ENCODE measurements around the gene KAT8.

KAT8 gene

GRCh38 chr16:31080035-31080629, 37.3 kb upstream of the KAT8 start:
- 96% methylated on average over 39 of the region's 40 CpGs for WGBS (ENCODE audit: insufficient coverage)
- no peaks in the 10 kb centered on the region for H3K27me3 ChIP-seq (replicated peaks in 2 of 5; ENCODE audit: control insufficient read depth in 4 of 5, insufficient read depth in 5 of 5, low read length in 4 of 5)
- H3K4me3 ChIP-seq (ENCODE audit: control insufficient read depth in 1 of 7, extremely low read depth in 1 of 7, insufficient read depth in 4 of 7, low read depth in 2 of 7, low read length in 6 of 7): no peak overlapping the region
- H3K9me3 ChIP-seq (ENCODE audit: control extremely low read depth in 1 of 5, control insufficient read depth in 4 of 5, insufficient read depth in 2 of 5, low read depth in 1 of 5, low read length in 4 of 5): no peaks in the 10 kb centered on the region
- CTCF ChIA-PET: interaction anchor here (0.6 to 2.1 kb wide), 3 partner anchors 10 to 118 kb away, joined by 3 to 7 read pairs (median 4); no protein-coding TSS in a partner anchor
- no peak overlapping the region for H3K27ac ChIP-seq (ENCODE audit: insufficient read depth in 1 of 2, low read depth in 1 of 2, low read length in 2 of 2, poor library complexity in 1 of 2, severe bottlenecking in 2 of 2)
- H3K4me1 ChIP-seq (ENCODE audit: control extremely low read depth in 1 of 4, control insufficient read depth in 4 of 4, insufficient read depth in 4 of 4, low read length in 3 of 4): peaks cover 3 to 20% (median 8%) of the 10 kb centered on the region in 4 experiments
- no peak for DNase-seq
- H3K36me3 ChIP-seq (ENCODE audit: control insufficient read depth in 4 of 4, insufficient read depth in 4 of 4, low read length in 3 of 4): peaks cover 6 to 88% (median 68%) of the 10 kb centered on the region in 4 experiments
- POLR2A ChIA-PET: no interaction called here

DNA sequence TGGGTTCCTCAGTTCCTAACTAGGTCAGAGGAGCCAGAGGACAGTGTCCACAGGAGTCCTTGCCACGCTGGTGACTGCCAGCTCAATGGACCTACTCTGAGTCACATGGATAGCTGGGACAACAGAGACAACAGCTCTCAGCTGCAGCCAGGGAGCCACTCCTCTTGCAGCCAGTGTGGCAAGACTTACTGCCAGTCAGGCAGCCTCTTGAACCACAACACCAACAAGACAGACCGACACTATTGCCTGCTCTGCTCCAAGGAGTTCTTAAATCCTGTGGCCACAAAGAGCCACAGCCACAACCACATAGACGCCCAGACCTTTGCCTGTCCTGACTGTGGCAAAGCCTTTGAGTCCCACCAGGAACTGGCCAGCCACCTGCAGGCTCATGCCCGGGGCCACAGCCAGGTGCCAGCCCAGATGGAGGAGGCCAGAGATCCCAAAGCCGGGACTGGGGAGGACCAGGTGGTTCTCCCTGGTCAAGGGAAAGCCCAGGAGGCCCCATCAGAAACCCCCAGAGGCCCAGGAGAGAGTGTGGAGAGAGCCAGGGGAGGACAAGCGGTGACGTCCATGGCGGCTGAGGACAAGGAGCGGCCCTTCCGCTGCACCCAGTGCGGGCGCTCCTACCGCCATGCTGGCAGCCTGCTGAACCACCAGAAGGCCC, 36.6 kb upstream of the KAT8 start:
- H3K9me3 ChIP-seq (ENCODE audit: control extremely low read depth in 1 of 5, control insufficient read depth in 4 of 5, insufficient read depth in 2 of 5, low read depth in 1 of 5, low read length in 4 of 5): no peaks in the 10 kb centered on the region
- ChIA-PET CTCF (interaction anchor here (0.6 to 2.1 kb wide), 2 partner anchors 10 to 122 kb away, joined by 3 to 7 read pairs; no protein-coding TSS in a partner anchor), POLR2A (no interaction called here)
- no peaks in the 10 kb centered on the region for H3K27me3 ChIP-seq (replicated peaks in 2 of 5; ENCODE audit: control insufficient read depth in 4 of 5, insufficient read depth in 5 of 5, low read length in 4 of 5)
- no peak for DNase-seq
- 93% methylated on average over 12 of the region's 13 CpGs for WGBS (ENCODE audit: insufficient coverage)
- H3K4me3 ChIP-seq (ENCODE audit: control insufficient read depth in 1 of 7, extremely low read depth in 1 of 7, insufficient read depth in 4 of 7, low read depth in 2 of 7, low read length in 6 of 7): no peak overlapping the region
- peaks cover 0 to 15% (median 3%) of the 10 kb centered on the region in 4 experiments for H3K4me1 ChIP-seq (ENCODE audit: control extremely low read depth in 1 of 4, control insufficient read depth in 4 of 4, insufficient read depth in 4 of 4, low read length in 3 of 4)
- no peak overlapping the region for H3K27ac ChIP-seq (ENCODE audit: insufficient read depth in 1 of 2, low read depth in 1 of 2, low read length in 2 of 2, poor library complexity in 1 of 2, severe bottlenecking in 2 of 2)
- peaks cover 6 to 95% (median 71%) of the 10 kb centered on the region in 4 experiments for H3K36me3 ChIP-seq (ENCODE audit: control insufficient read depth in 4 of 4, insufficient read depth in 4 of 4, low read length in 3 of 4)

DNA sequence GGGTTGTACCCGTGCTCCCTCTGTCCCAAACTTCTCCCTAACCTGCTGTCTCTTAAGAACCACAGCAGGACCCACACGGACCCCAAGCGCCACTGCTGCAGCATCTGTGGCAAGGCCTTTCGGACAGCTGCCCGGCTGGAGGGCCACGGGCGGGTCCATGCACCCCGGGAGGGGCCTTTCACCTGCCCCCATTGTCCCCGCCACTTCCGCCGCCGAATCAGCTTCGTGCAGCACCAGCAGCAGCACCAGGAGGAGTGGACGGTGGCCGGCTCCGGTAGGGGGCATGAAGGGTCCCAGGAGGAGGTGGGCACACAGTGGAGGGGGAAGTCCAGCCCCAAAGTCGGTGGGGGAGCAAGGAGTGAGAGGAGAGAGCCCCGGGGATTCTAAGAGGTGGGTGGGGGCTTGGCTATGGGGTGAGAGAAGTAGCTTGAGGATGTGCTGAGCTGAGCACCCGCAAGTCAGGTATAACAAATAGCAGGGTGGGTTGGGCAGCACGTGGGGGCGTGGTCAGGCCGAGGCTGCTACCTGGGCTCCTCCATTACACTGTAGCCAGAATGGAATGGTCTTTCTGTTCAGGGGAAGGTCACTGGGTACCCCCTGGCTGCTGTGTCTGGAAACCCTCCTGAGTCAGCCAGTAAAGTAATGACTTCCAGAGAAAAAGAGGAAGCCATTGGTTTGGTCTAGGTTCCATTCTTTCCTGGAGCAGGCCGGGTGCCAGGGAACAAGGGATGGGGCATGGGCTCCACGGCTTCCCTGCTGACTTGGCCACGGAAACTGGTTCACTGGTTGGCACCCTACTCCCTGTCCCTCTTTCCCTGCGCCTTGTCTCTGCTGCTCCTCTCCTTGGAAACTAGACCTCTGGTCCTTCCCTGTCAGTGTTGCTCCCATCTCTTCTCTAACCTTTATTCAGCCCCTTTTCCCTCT, 35.8 kb upstream of the KAT8 start:
- no peaks in the 10 kb centered on the region for H3K27me3 ChIP-seq (replicated peaks in 2 of 5; ENCODE audit: control insufficient read depth in 4 of 5, insufficient read depth in 5 of 5, low read length in 4 of 5)
- H3K4me1 ChIP-seq (ENCODE audit: control extremely low read depth in 1 of 4, control insufficient read depth in 4 of 4, insufficient read depth in 4 of 4, low read length in 3 of 4): peaks cover 0 to 15% (median 3%) of the 10 kb centered on the region in 4 experiments
- no peak overlapping the region for H3K27ac ChIP-seq (ENCODE audit: insufficient read depth in 1 of 2, low read depth in 1 of 2, low read length in 2 of 2, poor library complexity in 1 of 2, severe bottlenecking in 2 of 2)
- H3K4me3 ChIP-seq (ENCODE audit: control insufficient read depth in 1 of 7, extremely low read depth in 1 of 7, insufficient read depth in 4 of 7, low read depth in 2 of 7, low read length in 6 of 7): no peak overlapping the region
- DNase-seq: no peak
- ChIA-PET POLR2A (no interaction called here), CTCF (interaction anchor here (0.6 kb wide), 1 partner anchor 123 kb away, joined by 3 read pairs; no protein-coding TSS in a partner anchor)
- WGBS (ENCODE audit: insufficient coverage): 92% methylated on average over 21 of the region's 26 CpGs
- H3K9me3 ChIP-seq (ENCODE audit: control extremely low read depth in 1 of 5, control insufficient read depth in 4 of 5, insufficient read depth in 2 of 5, low read depth in 1 of 5, low read length in 4 of 5): no peaks in the 10 kb centered on the region
- H3K36me3 ChIP-seq (ENCODE audit: control insufficient read depth in 4 of 4, insufficient read depth in 4 of 4, low read length in 3 of 4): peaks cover 6 to 91% (median 66%) of the 10 kb centered on the region in 4 experiments

GRCh38 chr16:31082368-31083045, 35.0 kb upstream of the KAT8 start:
- POLR2A ChIA-PET: no interaction called here
- no peak for DNase-seq
- Histone ChIP-seq H3K4me3 (ENCODE audit: control insufficient read depth in 1 of 7, extremely low read depth in 1 of 7, insufficient read depth in 4 of 7, low read depth in 2 of 7, low read length in 6 of 7) (no peak overlapping the region), H3K27me3 (replicated peaks in 2 of 5; ENCODE audit: control insufficient read depth in 4 of 5, insufficient read depth in 5 of 5, low read length in 4 of 5) (no peaks in the 10 kb centered on the region), H3K27ac (ENCODE audit: insufficient read depth in 1 of 2, low read depth in 1 of 2, low read length in 2 of 2, poor library complexity in 1 of 2, severe bottlenecking in 2 of 2) (no peak overlapping the region), H3K4me1 (ENCODE audit: control extremely low read depth in 1 of 4, control insufficient read depth in 4 of 4, insufficient read depth in 4 of 4, low read length in 3 of 4) (peaks cover 0 to 15% (median 3%) of the 10 kb centered on the region in 4 experiments), H3K9me3 (ENCODE audit: control extremely low read depth in 1 of 5, control insufficient read depth in 4 of 5, insufficient read depth in 2 of 5, low read depth in 1 of 5, low read length in 4 of 5) (no peaks in the 10 kb centered on the region), H3K36me3 (ENCODE audit: control insufficient read depth in 4 of 4, insufficient read depth in 4 of 4, low read length in 3 of 4) (peaks cover 6 to 90% (median 63%) of the 10 kb centered on the region in 4 experiments)
- CTCF ChIA-PET: no interaction called here
- 95% methylated on average over 11 of the region's 14 CpGs for WGBS (ENCODE audit: insufficient coverage)

DNA sequence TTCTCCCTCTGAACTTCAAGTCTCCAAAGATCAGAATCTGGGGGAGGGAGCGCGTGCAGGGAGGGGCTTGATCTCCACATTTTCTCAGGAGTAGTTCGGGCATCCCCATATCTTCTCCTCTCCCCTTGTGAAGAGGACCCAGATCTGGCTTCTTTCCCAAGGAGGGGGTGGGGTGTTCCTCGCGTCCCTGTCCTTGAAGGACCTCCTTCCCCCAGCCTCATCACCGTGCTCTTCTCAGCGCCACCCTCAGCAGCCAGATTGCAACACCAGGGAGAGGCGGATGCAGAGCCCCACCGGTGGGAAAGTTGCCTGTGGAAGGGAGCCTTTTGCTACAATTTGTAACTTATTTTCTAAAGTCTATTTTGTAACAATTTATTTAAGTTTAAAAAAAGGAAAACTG, 34.4 kb upstream of the KAT8 start:
- no peak overlapping the region for H3K4me3 ChIP-seq (ENCODE audit: control insufficient read depth in 1 of 7, extremely low read depth in 1 of 7, insufficient read depth in 4 of 7, low read depth in 2 of 7, low read length in 6 of 7)
- H3K36me3 ChIP-seq (ENCODE audit: control insufficient read depth in 4 of 4, insufficient read depth in 4 of 4, low read length in 3 of 4): peaks cover 6 to 85% (median 59%) of the 10 kb centered on the region in 4 experiments
- CTCF ChIA-PET: no interaction called here
- H3K27ac ChIP-seq (ENCODE audit: insufficient read depth in 1 of 2, low read depth in 1 of 2, low read length in 2 of 2, poor library complexity in 1 of 2, severe bottlenecking in 2 of 2): no peak overlapping the region
- POLR2A ChIA-PET: no interaction called here
- DNase-seq: no peak
- H3K27me3 ChIP-seq (replicated peaks in 2 of 5; ENCODE audit: control insufficient read depth in 4 of 5, insufficient read depth in 5 of 5, low read length in 4 of 5): no peaks in the 10 kb centered on the region
- WGBS (ENCODE audit: insufficient coverage): no CpG with 5 or more reads among the region's 9 CpGs
- H3K9me3 ChIP-seq (ENCODE audit: control extremely low read depth in 1 of 5, control insufficient read depth in 4 of 5, insufficient read depth in 2 of 5, low read depth in 1 of 5, low read length in 4 of 5): no peaks in the 10 kb centered on the region
- H3K4me1 ChIP-seq (ENCODE audit: control extremely low read depth in 1 of 4, control insufficient read depth in 4 of 4, insufficient read depth in 4 of 4, low read length in 3 of 4): peaks cover 0 to 15% (median 3%) of the 10 kb centered on the region in 4 experiments

GRCh38 chr16:31083556-31083955, 33.9 kb upstream of the KAT8 start:
- Histone ChIP-seq H3K27me3 (replicated peaks in 2 of 5; ENCODE audit: control insufficient read depth in 4 of 5, insufficient read depth in 5 of 5, low read length in 4 of 5) (no peaks in the 10 kb centered on the region), H3K36me3 (ENCODE audit: control insufficient read depth in 4 of 4, insufficient read depth in 4 of 4, low read length in 3 of 4) (peaks cover 6 to 83% (median 60%) of the 10 kb centered on the region in 4 experiments), H3K4me1 (ENCODE audit: control extremely low read depth in 1 of 4, control insufficient read depth in 4 of 4, insufficient read depth in 4 of 4, low read length in 3 of 4) (peaks cover 0 to 13% (median 3%) of the 10 kb centered on the region in 4 experiments), H3K4me3 (ENCODE audit: control insufficient read depth in 1 of 7, extremely low read depth in 1 of 7, insufficient read depth in 4 of 7, low read depth in 2 of 7, low read length in 6 of 7) (no peak overlapping the region), H3K9me3 (ENCODE audit: control extremely low read depth in 1 of 5, control insufficient read depth in 4 of 5, insufficient read depth in 2 of 5, low read depth in 1 of 5, low read length in 4 of 5) (no peaks in the 10 kb centered on the region), H3K27ac (ENCODE audit: insufficient read depth in 1 of 2, low read depth in 1 of 2, low read length in 2 of 2, poor library complexity in 1 of 2, severe bottlenecking in 2 of 2) (peak overlapping the region in 1 of 2 experiments; percentile 25)
- WGBS (ENCODE audit: insufficient coverage): 96% methylated on average over 4 of the region's 5 CpGs
- POLR2A ChIA-PET: interaction anchor here (1.2 kb wide), 1 partner anchor 67 kb away, joined by 4 read pairs; no protein-coding TSS in a partner anchor
- CTCF ChIA-PET: interaction anchor here (0.9 kb wide), 1 partner anchor 10 kb away, joined by 3 read pairs; no protein-coding TSS in a partner anchor
- DNase-seq: no peak

Measured in common myeloid progenitor, CD34-positive (primary cell).